ENCODE measurements around the gene LRRC32. TPM values are rescaled to one million over a fixed set of nuclear protein-coding genes. Genes with fewer than 3 reads are reported as not detected.

The LRRC32 gene
- polyA plus RNA-seq, 1 donor (not counting 4 experiments of a cell fraction or from before 2014, with no cell fraction given) = not detected

DNA sequence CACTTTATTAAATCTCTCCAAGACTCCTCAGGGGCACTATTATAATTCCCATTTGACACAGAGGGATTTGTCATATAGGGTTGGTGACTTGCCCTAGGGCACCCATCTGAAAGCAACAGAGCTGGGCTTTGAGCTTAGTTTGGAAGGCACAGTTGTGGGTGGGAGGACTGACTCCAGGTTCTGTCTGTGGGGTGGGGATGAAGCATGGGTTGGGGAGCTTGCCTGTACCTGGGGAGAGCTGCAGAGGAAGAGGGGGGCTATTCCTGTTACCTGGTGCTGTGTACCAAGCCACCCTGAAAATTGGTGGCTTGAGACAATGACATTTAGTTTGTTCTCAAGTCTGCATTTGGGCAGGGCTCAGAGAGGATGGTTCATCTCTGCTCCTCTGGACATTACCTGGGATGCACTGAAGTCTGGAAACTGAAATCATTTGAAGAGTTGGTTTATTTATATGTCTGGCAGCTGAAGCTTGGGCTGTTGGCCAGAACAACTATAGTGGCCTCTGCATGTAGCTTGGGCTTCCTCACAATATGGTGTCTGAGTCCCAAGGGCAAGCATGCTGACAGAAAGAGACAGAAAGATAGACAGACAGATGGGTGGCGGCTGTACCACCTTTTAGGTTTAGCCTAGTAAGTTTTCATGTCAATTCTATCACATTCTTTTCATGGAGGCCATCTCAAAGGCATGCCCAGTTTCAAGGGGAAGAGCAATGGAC, 44.9 kb downstream of the LRRC32 start:
- DNase-seq (ENCODE audit: low read depth, low spot score) (no peak), FAIRE-seq (no peak)
- dilution Hi-C loops (cut with MboI; ENCODE audit: extremely low pct_ligation_motif_present, low sequenced_read_pairs) = no loop called here
- Histone ChIP-seq H3K27ac (ENCODE audit: control insufficient read depth, insufficient read depth, low read length) (no peak overlapping the region), H3K36me3 (ENCODE audit: control insufficient read depth in 2 of 2, extremely low read depth in 1 of 2, insufficient read depth in 2 of 2, low read length in 2 of 2) (no peaks in the 10 kb centered on the region), H3K4me1 (ENCODE audit: control insufficient read depth, extremely low read depth, insufficient read depth, low read length) (peaks cover 4% of the 10 kb centered on the region), H2AFZ (ENCODE audit: control insufficient read depth, low read length) (no peak overlapping the region), H4K20me1 (ENCODE audit: control insufficient read depth, extremely low read depth, insufficient read depth, low read length) (no peaks in the 10 kb centered on the region), H3K9ac (ENCODE audit: control insufficient read depth, extremely low read depth, insufficient read depth, low read length) (no peak overlapping the region), H3K4me3 (ENCODE audit: control insufficient read depth in 2 of 3, extremely low read depth in 1 of 3, insufficient read depth in 2 of 3, low read depth in 1 of 3, low read length in 3 of 3) (no peak overlapping the region), H3K9me3 (ENCODE audit: control insufficient read depth, low read depth, low read length) (peaks cover 4% of the 10 kb centered on the region), H3K9me1 (ENCODE audit: control insufficient read depth, extremely low read depth, insufficient read depth, low read length) (no peaks in the 10 kb centered on the region), H3K4me2 (ENCODE audit: control insufficient read depth, extremely low read depth, insufficient read depth, low read depth, low read length) (no peak overlapping the region), H3K79me2 (ENCODE audit: control insufficient read depth, insufficient read depth, low read length) (no peaks in the 10 kb centered on the region), H3K27me3 (ENCODE audit: control insufficient read depth, extremely low read depth, insufficient read depth, low read length) (no peaks in the 10 kb centered on the region)
- TF ChIP-seq, protein P1, sequence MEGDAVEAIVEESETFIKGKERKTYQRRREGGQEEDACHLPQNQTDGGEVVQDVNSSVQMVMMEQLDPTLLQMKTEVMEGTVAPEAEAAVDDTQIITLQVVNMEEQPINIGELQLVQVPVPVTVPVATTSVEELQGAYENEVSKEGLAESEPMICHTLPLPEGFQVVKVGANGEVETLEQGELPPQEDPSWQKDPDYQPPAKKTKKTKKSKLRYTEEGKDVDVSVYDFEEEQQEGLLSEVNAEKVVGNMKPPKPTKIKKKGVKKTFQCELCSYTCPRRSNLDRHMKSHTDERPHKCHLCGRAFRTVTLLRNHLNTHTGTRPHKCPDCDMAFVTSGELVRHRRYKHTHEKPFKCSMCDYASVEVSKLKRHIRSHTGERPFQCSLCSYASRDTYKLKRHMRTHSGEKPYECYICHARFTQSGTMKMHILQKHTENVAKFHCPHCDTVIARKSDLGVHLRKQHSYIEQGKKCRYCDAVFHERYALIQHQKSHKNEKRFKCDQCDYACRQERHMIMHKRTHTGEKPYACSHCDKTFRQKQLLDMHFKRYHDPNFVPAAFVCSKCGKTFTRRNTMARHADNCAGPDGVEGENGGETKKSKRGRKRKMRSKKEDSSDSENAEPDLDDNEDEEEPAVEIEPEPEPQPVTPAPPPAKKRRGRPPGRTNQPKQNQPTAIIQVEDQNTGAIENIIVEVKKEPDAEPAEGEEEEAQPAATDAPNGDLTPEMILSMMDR (optimal IDR thresholded peaks at IDR 0.05 in 1 of 3, IDR thresholded peaks at IDR 0.05 in 1 of 3, conservative IDR thresholded peaks at IDR 0.05 in 1 of 3; ENCODE audit: extremely low read depth in 1 of 3, insufficient read depth in 2 of 3, low read length in 3 of 3) = no peak
- TF ChIP-seq EZH2 (IDR thresholded peaks at IDR 0.05; ENCODE audit: low read length) = no peak

DNA sequence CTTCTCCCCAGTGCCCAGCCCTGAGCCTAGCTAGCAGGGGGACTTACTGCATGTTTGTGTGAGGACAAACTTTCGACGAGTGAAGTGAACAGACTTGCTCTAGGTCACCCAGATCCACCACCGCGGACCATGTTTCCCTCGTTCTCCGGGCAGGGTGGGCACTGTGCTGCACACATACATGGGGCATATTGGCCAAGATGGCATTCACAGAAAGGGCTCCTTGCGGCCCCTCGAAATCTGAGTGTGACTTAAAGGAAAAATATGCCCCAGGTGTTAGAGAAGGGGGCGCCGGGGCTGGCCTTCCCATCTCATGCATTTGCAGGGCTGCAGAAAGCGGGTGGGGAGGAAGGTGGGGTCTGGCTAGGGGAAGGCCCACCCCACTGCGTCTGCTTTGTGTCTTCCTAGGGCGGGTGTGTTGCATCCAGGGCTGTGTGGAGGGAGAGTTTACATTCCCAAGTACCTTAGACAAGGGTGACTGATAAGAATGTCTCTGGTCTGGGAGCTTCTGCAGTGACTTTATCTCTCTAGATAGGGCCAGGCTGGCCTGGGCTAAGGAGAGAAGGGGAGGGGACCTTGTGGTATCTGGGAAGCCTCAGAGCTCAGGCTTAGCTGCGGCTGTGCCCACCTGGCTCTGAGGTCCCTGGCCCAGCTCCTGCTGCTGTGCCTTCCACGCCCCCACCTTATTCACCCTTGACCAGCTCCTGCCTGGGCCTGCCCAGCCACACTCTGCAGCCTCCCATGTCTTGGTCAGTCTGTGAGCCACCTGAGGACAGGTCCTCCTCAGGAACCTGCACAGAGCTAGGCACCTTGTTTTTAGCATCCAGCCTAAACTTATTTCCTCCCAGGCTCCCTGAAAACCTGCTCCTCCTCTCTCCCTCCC, 45.8 kb downstream of the LRRC32 start:
- Histone ChIP-seq H3K4me2 (ENCODE audit: control insufficient read depth, extremely low read depth, insufficient read depth, low read depth, low read length) (no peak overlapping the region), H3K4me3 (ENCODE audit: control insufficient read depth in 2 of 3, extremely low read depth in 1 of 3, insufficient read depth in 2 of 3, low read depth in 1 of 3, low read length in 3 of 3) (no peak overlapping the region), H3K9me1 (ENCODE audit: control insufficient read depth, extremely low read depth, insufficient read depth, low read length) (no peaks in the 10 kb centered on the region), H3K9ac (ENCODE audit: control insufficient read depth, extremely low read depth, insufficient read depth, low read length) (no peak overlapping the region), H2AFZ (ENCODE audit: control insufficient read depth, low read length) (no peak overlapping the region), H4K20me1 (ENCODE audit: control insufficient read depth, extremely low read depth, insufficient read depth, low read length) (no peaks in the 10 kb centered on the region), H3K9me3 (ENCODE audit: control insufficient read depth, low read depth, low read length) (peaks cover 4% of the 10 kb centered on the region), H3K36me3 (ENCODE audit: control insufficient read depth in 2 of 2, extremely low read depth in 1 of 2, insufficient read depth in 2 of 2, low read length in 2 of 2) (no peaks in the 10 kb centered on the region), H3K27ac (ENCODE audit: control insufficient read depth, insufficient read depth, low read length) (no peak overlapping the region), H3K27me3 (ENCODE audit: control insufficient read depth, extremely low read depth, insufficient read depth, low read length) (no peaks in the 10 kb centered on the region), H3K4me1 (ENCODE audit: control insufficient read depth, extremely low read depth, insufficient read depth, low read length) (no peaks in the 10 kb centered on the region), H3K79me2 (ENCODE audit: control insufficient read depth, insufficient read depth, low read length) (no peaks in the 10 kb centered on the region)
- dilution Hi-C loops (cut with MboI; ENCODE audit: extremely low pct_ligation_motif_present, low sequenced_read_pairs) = no loop called here
- no peak for DNase-seq (ENCODE audit: low read depth, low spot score)
- FAIRE-seq = no peak
- TF ChIP-seq EZH2 (IDR thresholded peaks at IDR 0.05; ENCODE audit: low read length) = no peak

All from keratinocyte (primary cell).